Hair follicle dermal papilla cell (primary cell): ENCODE measurements around the gene KHSRP. TPM values are rescaled to one million over a fixed set of nuclear protein-coding genes. Genes with fewer than 3 reads are reported as not detected.

Experiments
- small RNA-seq: library from RNA; depleted of rRNA; stranded (forward); fragments of <200 nt; gene quantifications from one replicate; pipeline ENCODE3, GENCODE V24; 2012
- total RNA-seq: library from RNA; depleted of rRNA; stranded (reverse); fragments of >200 nt; gene quantifications from 2 replicates; pipeline ENCODE4 v1.2.3, GENCODE V29; 2012

The KHSRP gene
- total RNA-seq: 104 and 115 TPM in 2 replicates

GRCh38 chr19:6424195-6424938 lies at the start of gene KHSRP:
Gene KHSRP, minus strand, starts transcription at chr19:6424811. Its CDS starts 110 bp downstream, at chr19:6424701.

GRCh38 chr19:6464070-6464873 lies 39.7 kb upstream of the KHSRP start, which contains the start of gene CRB3:
Gene CRB3, plus strand, starts transcription at chr19:6464271. Its CDS starts 431 bp downstream, at chr19:6464702.

GRCh38 chr19:6459262-6460098 lies 34.9 kb upstream of the KHSRP start, which contains the start of gene SLC25A23:
Gene SLC25A23, minus strand, starts transcription at chr19:6459792. Its CDS starts 164 bp downstream, at chr19:6459628.

GRCh38 chr19:6433663-6434062 lies 9.1 kb upstream of the KHSRP start, which contains the start of gene SLC25A41:
Gene SLC25A41, minus strand, starts transcription at chr19:6433763. Its CDS starts 70 bp downstream, at chr19:6433693.

GRCh38 chr19:6393074-6393982 lies 31.3 kb downstream of the KHSRP start, which contains the start of gene GTF2F1:
Gene GTF2F1, minus strand, starts transcription at chr19:6393164. Its CDS starts 169 bp downstream, at chr19:6392995.

GRCh38 chr19:6375411-6376010 lies 49.1 kb downstream of the KHSRP start, which contains the start of gene PSPN:
Gene PSPN, minus strand, starts transcription at chr19:6375933. Its CDS starts 84 bp downstream, at chr19:6375849.

GRCh38 chr19:6372594-6373095 lies 52.0 kb downstream of the KHSRP start, which contains the start of gene ALKBH7:
Gene ALKBH7, plus strand, starts transcription at chr19:6372794. Its CDS starts 27 bp downstream, at chr19:6372821.

Small RNAs within 50 kb of the gene (small RNA-seq; reads per million reads assigned to genes)
- gene MIR6790 (not detected), gene MIR6885 (not detected)

Other genes starting within 250 kb of the KHSRP start
- 21.6 and 22.2 TPM in 2 replicates for gene MLLT1, start 144.8 kb downstream of the KHSRP start, total RNA-seq
- gene ACER1, start 91.2 kb downstream of the KHSRP start, total RNA-seq: not detected in 2 replicates
- 34.1 and 41.7 TPM in 2 replicates for gene CLPP, start 63.3 kb downstream of the KHSRP start, total RNA-seq
- gene ALKBH7, start 52.0 kb downstream of the KHSRP start, total RNA-seq: 42.0 and 54.8 TPM in 2 replicates
- gene PSPN, start 48.9 kb downstream of the KHSRP start, total RNA-seq: 0.97 and 2.9 TPM in 2 replicates
- gene GTF2F1, start 31.6 kb downstream of the KHSRP start, total RNA-seq: 45.9 and 46.8 TPM in 2 replicates
- gene SLC25A41, start 9.0 kb upstream of the KHSRP start, total RNA-seq: 0.12 and 0.16 TPM in 2 replicates
- gene SLC25A23, start 35.0 kb upstream of the KHSRP start, total RNA-seq: 71.8 and 74.3 TPM in 2 replicates
- gene CRB3, start 39.5 kb upstream of the KHSRP start, total RNA-seq: not detected in 2 replicates
- not detected in 2 replicates for gene DENND1C, start 57.0 kb upstream of the KHSRP start, total RNA-seq
- gene TUBB4A, start 77.5 kb upstream of the KHSRP start, total RNA-seq: not detected in 2 replicates
- 5.7 and 7.5 TPM in 2 replicates for gene TNFSF9, start 106.2 kb upstream of the KHSRP start, total RNA-seq
- not detected in 2 replicates for gene CD70, start 166.3 kb upstream of the KHSRP start, total RNA-seq
- not detected in 2 replicates for gene TNFSF14, start 245.3 kb upstream of the KHSRP start, total RNA-seq